HUES6 (cell line): Measurements from ENCODE around the gene JAZF1.
"Not testable (repeated sequence)": the region's sequence is repeated elsewhere in the genome, so short reads cannot be mapped to it uniquely, and the experiment has no call there.

Experiments
- H3K27ac ChIP-seq: 2 replicates; pipeline ENCODE4 v1.7.0; 2013; ENCODE audit warnings: low read depth, mild to moderate bottlenecking, low read length, inconsistent platforms
- H3K27me3 ChIP-seq: 2 replicates; pipeline ENCODE4 v1.6.1; 2013; ENCODE audit warnings: low read length; ENCODE audit not compliant: control insufficient read depth, insufficient read depth
- H3K36me3 ChIP-seq: 2 replicates; pipeline ENCODE4 v1.6.1; 2013; ENCODE audit warnings: low read length; ENCODE audit not compliant: control insufficient read depth, insufficient read depth
- H3K4me1 ChIP-seq: 2 replicates; pipeline ENCODE4 v1.6.1; 2013; ENCODE audit warnings: low read length; ENCODE audit not compliant: control insufficient read depth, insufficient read depth
- H3K4me3 ChIP-seq: 2 replicates; pipeline ENCODE4 v1.5.1; 2013; ENCODE audit warnings: low read depth, low read length
- H3K9ac ChIP-seq: one replicate; pipeline ENCODE4 v1.6.1; 2013; ENCODE audit warnings: mild to moderate bottlenecking, low read length
- H3K9me3 ChIP-seq: 2 replicates; pipeline ENCODE4 v1.6.1; 2013; ENCODE audit warnings: low read depth, low read length; ENCODE audit not compliant: control insufficient read depth, insufficient read depth

JAZF1 gene

DNA sequence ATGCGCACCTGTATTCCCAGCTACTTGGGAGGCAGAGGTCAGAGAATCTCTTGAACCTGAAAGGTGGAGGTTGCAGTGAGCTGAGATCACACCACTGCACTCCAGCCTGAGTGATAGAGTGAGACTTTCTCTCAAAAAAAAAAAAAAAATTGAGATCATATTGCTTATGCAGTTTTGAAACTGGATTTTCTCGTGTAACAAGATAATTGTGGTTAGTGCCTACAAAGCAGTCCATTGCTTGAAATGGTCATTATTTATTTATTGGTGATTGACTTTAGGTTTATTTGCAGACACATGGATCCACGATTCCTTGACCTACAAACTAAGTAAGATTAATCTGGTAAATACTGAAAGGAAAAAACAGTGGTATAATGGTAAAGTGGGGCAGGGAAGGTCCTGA lies 290.8 kb downstream of the JAZF1 start:
- no peaks in the 10 kb centered on the region for H3K36me3 ChIP-seq
- no peaks in the 10 kb centered on the region for H3K27me3 ChIP-seq
- H3K9me3 ChIP-seq, result no peaks in the 10 kb centered on the region
- no peak overlapping the region for H3K27ac ChIP-seq
- H3K9ac ChIP-seq, result no peak overlapping the region
- no peaks in the 10 kb centered on the region for H3K4me1 ChIP-seq
- H3K4me3 ChIP-seq, result no peak overlapping the region

DNA sequence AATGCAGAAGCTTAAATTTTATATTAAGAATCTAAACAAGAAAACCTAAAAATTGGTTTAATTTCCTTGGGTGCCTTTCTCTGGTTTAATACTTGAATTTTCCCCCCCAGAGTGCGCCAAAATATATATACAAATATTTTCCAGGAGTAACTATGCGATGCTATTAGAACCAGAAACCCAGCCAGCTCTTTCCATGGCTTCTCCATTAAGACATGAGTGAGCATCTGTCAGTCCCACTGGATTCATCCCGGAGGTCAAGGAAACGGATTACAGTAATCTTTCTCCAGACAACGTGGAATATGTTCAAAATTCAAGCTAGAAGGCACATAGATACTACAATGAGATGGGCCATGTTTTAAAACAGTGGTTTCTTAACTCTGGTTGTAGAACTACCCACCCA lies 291.9 kb downstream of the JAZF1 start:
- no peak overlapping the region for H3K27ac ChIP-seq
- H3K36me3 ChIP-seq, result no peaks in the 10 kb centered on the region
- no peak overlapping the region for H3K4me3 ChIP-seq
- H3K9me3 ChIP-seq, result no peaks in the 10 kb centered on the region
- H3K27me3 ChIP-seq, result no peaks in the 10 kb centered on the region
- no peak overlapping the region for H3K9ac ChIP-seq
- H3K4me1 ChIP-seq, result peaks cover 6% of the 10 kb centered on the region; the same call in 1 of the 2 replicates

DNA sequence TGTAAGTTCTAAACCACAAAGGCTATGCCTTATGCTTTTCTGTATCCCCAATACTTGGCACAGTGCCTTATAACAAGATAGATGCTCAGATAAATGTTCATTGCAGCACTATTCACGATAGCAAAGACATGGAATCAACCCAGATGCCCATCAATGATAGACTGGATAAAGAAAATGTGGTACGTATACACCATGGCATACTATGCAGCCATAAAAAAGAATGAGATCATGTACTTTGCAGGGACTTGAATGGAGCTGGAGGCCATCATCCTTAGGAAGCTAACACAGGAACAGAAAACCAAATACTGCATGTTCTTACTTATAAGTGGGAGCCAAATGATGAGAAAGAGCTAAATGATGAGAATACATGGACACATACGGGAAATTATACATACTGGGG lies 293.9 kb downstream of the JAZF1 start:
- H3K27me3 ChIP-seq, H3K4me1 ChIP-seq, H3K9me3 ChIP-seq, H3K27ac ChIP-seq, H3K9ac ChIP-seq, H3K4me3 ChIP-seq, H3K36me3 ChIP-seq: not testable (repeated sequence)

DNA sequence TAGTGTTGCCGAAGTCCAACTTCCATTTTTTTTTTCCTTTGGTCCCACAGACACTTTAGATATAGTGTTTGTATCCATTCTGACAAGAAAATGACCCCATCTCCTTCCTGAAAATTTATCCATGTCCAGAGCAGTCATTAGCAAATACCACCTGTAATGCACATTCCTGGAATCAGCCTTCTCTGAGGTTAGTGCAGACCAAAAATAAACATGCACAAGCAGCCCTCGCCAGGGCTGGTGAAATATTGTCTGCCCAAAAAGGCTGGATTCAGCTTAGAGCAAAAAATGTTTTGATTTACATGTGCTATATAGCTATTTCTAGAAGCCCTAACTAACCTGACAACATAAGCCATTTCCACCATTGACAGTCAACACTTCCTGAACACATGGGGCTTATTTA lies 294.9 kb downstream of the JAZF1 start:
- H3K27me3 ChIP-seq, result no peaks in the 10 kb centered on the region
- H3K36me3 ChIP-seq, result no peaks in the 10 kb centered on the region
- no peak overlapping the region for H3K4me3 ChIP-seq
- H3K9me3 ChIP-seq, result no peaks in the 10 kb centered on the region
- no peak overlapping the region for H3K27ac ChIP-seq
- peaks cover 7% of the 10 kb centered on the region; the same call in 1 of the 2 replicates for H3K4me1 ChIP-seq
- no peak overlapping the region for H3K9ac ChIP-seq

DNA sequence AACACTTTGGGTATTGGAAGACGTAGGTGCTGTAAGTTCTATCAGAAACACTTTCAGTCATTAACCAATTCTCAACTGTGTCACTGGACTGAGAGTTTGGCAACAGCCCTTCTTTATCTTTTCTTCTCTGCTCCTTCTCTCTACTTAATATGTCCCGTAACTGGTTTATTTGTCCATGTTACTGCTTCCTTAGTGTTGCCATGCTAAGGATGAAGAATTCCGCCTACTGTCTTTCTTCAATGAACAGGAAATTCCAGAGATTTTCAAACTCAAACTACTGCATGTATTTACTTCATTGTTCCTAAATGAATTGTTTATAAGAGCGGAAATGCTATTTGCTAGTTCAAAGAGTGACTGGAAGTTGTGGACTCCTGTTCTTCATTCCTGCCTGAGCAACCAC lies 296.9 kb downstream of the JAZF1 start:
- H3K27me3 ChIP-seq, result no peaks in the 10 kb centered on the region
- peaks cover 7% of the 10 kb centered on the region; the same call in 1 of the 2 replicates for H3K4me1 ChIP-seq
- H3K9ac ChIP-seq, result no peak overlapping the region
- H3K36me3 ChIP-seq, result no peaks in the 10 kb centered on the region
- no peak overlapping the region for H3K4me3 ChIP-seq
- no peaks in the 10 kb centered on the region for H3K9me3 ChIP-seq
- no peak overlapping the region for H3K27ac ChIP-seq

DNA sequence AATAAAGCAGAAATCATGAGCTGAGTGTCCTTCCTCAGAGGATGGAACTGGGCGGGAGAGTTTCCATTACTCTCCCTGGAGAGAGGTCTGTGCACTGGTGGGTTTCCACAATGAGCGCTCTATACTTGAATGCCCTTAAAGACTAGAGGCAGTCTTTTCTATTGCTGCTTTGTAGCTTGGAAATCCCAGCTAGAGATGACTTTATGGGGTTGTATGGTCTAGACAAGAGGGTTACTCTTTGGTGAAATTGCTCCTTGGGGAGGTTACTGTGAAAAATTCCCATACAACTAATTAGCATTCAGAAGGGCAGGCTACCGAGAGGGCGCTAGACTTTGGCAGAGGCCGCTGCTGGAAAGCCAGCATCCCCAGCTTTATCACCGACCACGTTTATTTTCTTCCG lies 303.8 kb downstream of the JAZF1 start:
- no peaks in the 10 kb centered on the region for H3K36me3 ChIP-seq
- no peak overlapping the region for H3K27ac ChIP-seq
- H3K9me3 ChIP-seq, result no peaks in the 10 kb centered on the region
- H3K27me3 ChIP-seq, result no peaks in the 10 kb centered on the region
- H3K9ac ChIP-seq, result no peak overlapping the region
- no peaks in the 10 kb centered on the region for H3K4me1 ChIP-seq
- no peak overlapping the region for H3K4me3 ChIP-seq

DNA sequence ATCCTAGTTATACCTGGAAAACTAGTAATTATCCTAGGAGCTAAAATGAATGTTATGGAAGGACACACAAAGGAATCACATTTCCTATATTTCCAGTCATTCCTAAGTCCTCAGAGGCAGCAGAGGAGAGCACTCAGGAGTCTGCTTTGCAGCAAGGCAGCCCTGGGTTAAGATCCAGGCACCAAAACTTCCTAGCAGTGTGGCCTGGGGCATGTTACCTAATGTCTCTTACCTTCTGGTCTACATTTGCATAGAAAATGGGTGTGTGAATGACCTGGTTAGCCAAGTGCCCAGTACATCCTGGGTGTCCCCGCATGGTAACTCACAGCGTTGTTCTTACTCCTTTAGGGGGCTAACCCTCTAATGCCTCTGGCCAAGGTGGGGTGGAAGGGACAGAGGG lies 304.8 kb downstream of the JAZF1 start:
- Histone ChIP-seq H3K9ac (no peak overlapping the region), H3K4me3 (no peak overlapping the region), H3K36me3 (no peaks in the 10 kb centered on the region), H3K9me3 (no peaks in the 10 kb centered on the region), H3K4me1 (no peaks in the 10 kb centered on the region), H3K27me3 (no peaks in the 10 kb centered on the region), H3K27ac (no peak overlapping the region)

DNA sequence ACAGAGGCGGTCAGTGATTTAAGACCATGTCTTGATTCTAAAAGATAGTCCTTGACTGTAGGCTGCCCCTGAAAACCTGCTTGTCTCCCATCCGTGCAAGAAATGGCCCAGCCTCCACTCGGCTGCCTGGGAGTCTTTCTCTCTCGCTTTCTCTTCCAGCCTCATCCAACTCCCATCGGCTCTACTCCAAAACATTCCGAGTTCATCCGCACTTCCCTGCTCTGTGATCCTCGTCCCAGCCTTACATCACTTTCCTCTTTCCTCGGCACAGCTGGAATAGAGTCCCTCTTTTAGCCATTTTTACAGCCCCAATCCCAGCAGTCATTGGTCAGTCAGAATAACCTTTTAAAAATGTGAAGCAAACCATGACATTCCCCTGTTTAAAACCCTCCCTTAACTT lies 305.5 kb downstream of the JAZF1 start:
- Histone ChIP-seq H3K36me3 (no peaks in the 10 kb centered on the region), H3K4me3 (no peak overlapping the region), H3K9me3 (no peaks in the 10 kb centered on the region), H3K27me3 (no peaks in the 10 kb centered on the region), H3K9ac (no peak overlapping the region), H3K27ac (no peak overlapping the region), H3K4me1 (no peaks in the 10 kb centered on the region)

DNA sequence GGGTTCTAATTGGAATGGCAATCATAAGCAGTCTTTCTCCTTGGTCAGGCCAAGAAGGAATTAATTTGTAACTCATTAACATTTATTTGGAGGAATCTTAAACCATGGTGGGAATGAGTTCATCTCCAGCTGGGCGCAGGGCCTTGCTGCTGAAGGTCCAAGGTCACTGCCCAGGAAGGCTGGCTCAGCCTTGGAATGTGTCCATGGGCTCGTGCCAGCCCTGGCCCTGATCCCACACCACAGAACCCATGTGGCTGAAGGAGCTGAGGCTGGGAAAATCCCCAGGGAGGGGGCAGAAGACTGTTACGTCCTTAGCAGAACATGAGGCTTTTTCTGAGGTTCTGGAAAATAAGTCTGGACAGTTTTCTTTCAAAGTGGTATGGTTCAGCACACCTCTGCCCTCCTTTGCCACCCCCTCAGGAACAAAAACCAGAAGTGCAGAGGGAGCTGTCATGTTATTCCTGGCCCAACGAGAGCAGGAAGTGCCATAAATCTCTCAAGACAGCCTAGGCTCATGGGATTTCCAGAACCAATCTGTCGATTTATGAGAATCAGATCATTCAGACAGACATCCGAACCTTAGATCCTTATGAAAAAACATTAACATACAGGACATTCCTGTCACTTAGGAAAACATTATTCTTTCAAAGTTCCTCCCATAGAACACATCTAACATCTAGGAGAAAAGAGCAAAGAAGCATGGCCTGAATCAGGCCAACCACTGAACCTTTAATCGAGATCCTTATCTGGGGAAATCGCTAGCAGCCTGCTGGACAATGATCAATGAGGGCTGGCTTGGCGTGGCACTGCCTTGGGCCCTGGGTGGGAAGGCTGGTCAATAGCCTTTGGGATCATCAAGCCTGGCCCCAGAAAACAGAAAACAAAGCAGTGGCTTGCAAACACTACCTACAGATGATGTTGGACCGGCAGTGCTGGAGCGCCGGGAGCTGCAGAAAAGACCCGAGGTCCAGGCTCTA lies 306.3 kb downstream of the JAZF1 start:
- H3K9ac ChIP-seq, result no peak overlapping the region

DNA sequence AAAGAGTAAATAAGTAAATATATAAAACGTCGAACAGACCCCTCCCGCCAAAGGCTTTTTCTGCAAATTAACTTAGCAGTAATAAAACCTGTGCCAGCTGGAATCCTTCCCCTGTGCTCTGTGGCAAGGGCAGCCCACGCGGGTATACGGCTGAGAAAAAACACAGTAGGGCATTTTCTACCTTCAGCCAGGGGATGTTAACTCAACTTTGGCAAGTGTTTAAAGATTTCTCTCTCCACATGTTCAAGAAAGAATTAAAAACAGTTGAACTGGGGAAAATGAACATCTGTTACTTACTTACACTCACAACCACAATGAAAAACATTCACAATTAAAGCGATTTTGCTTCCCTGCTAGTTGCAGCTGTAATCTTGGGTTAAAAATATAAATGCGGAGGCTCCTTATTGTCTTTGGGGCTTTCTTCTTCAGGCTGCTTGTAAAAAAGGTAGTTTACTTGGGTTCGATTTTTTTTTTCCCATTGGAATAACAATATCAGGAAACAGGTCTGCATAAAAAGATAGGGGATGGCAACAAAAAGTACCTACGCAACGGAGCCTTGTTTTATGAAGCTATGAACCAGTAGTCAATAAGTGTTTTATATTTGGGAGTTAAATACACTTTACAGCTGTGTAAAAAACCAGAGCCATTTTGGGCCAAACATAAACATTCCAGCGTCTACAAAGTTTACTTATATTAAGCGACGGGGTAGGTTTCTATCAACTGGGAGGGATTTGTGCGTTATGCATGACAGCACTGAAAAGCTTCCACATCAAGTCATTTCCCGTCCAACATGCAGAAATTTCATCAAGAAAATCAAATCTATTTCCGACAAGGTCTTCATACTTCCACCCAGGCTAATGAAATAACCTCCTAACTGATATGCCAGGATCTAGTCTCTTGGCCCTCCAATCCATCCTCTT lies 308.0 kb downstream of the JAZF1 start:
- peaks cover 11% of the 10 kb centered on the region for H3K4me1 ChIP-seq
- H3K9me3 ChIP-seq, result no peaks in the 10 kb centered on the region
- no peaks in the 10 kb centered on the region for H3K27me3 ChIP-seq
- H3K4me3 ChIP-seq, result no peak overlapping the region
- no peak overlapping the region for H3K9ac ChIP-seq
- no peaks in the 10 kb centered on the region for H3K36me3 ChIP-seq
- H3K27ac ChIP-seq, result no peak overlapping the region

More for the DNA sequence above, 306.3 kb downstream of the JAZF1 start:
- Histone ChIP-seq H3K9me3 (no peaks in the 10 kb centered on the region), H3K27ac (no peak overlapping the region), H3K4me3 (no peak overlapping the region), H3K27me3 (no peaks in the 10 kb centered on the region), H3K4me1 (peaks cover under 1% of the 10 kb centered on the region; the same call in 1 of the 2 replicates), H3K36me3 (no peaks in the 10 kb centered on the region)

DNA sequence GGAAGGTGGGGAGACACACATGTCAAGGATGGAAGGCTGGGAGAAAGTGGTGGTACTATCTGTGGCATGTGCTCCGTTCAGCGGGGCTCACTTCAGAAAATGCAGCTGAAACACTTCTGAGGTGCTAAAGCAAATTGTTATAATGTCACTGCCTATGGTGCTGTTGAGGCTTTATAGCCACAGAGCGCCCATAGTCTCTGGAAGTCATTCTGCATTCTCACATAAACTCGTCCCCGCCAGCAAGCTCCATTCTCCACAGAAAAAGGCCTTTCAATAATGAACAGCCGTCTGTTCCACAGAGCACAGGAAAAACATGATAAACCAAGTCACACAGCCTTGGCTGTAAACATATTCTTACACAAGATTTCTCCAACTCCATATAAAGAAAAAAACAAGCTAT lies 308.7 kb downstream of the JAZF1 start:
- Histone ChIP-seq H3K9me3 (no peaks in the 10 kb centered on the region), H3K36me3 (no peaks in the 10 kb centered on the region), H3K4me3 (no peak overlapping the region), H3K4me1 (peaks cover 11% of the 10 kb centered on the region), H3K9ac (no peak overlapping the region), H3K27ac (no peak overlapping the region), H3K27me3 (no peaks in the 10 kb centered on the region)
